ENCODE results near the gene MRPS14.

The MRPS14 gene

GRCh38 chr1:174967845-174968705 lies 55.1 kb downstream of the MRPS14 start:
- Histone ChIP-seq H2BK5ac (ENCODE audit: low read length) (no peak overlapping the region), H2AK5ac (ENCODE audit: low read depth, low read length) (no peak overlapping the region), H3K4ac (ENCODE audit: low read length) (no peak overlapping the region), H3K4me2 (ENCODE audit: insufficient read depth, low read length, poor library complexity, severe bottlenecking) (no peak overlapping the region), H4K91ac (ENCODE audit: low read depth, low read length, poor library complexity) (no peak overlapping the region), H2AFZ (ENCODE audit: low read length) (no peak overlapping the region), H3K4me1 (ENCODE audit: control insufficient read depth in 2 of 2, insufficient read depth in 1 of 2, low read depth in 1 of 2, low read length in 2 of 2) (peaks cover 2 to 4% of the 10 kb centered on the region in 2 donors), H3K27ac (replicated peaks; ENCODE audit: low read length) (no peak overlapping the region), H3K27me3 (ENCODE audit: control insufficient read depth in 3 of 3, insufficient read depth in 3 of 3, low read depth in 1 of 3, low read length in 3 of 3) (no peaks in the 10 kb centered on the region), H3K9me3 (replicated peaks in 1 of 2; ENCODE audit: control insufficient read depth in 2 of 2, insufficient read depth in 1 of 2, low read depth in 1 of 2, low read length in 2 of 2) (no peaks in the 10 kb centered on the region), H4K8ac (ENCODE audit: low read depth, low read length) (no peak overlapping the region), H2BK120ac (ENCODE audit: low read depth, low read length) (no peak overlapping the region), H3K79me1 (ENCODE audit: low read depth, low read length) (no peaks in the 10 kb centered on the region), H3K4me3 (ENCODE audit: low read length in 2 of 2) (no peak overlapping the region), H3K18ac (ENCODE audit: low read length) (no peak overlapping the region), H2BK12ac (ENCODE audit: low read length) (no peak overlapping the region), H3K14ac (ENCODE audit: low read length) (no peak overlapping the region), H3K36me3 (replicated peaks in 1 of 2; ENCODE audit: control insufficient read depth in 2 of 2, insufficient read depth in 2 of 2, low read length in 2 of 2) (no peaks in the 10 kb centered on the region), H3K9ac (ENCODE audit: low read depth, low read length, poor library complexity) (no peak overlapping the region), H3K23ac (ENCODE audit: low read depth, low read length, poor library complexity) (no peak overlapping the region), H2BK15ac (ENCODE audit: low read length) (no peak overlapping the region)
- no CpG with 5 or more reads among the region's 4 CpGs for WGBS, 2 donors (ENCODE audit: extremely low coverage in 2 of 2, insufficient read length in 2 of 2, insufficient replicate concordance in 1 of 2)
- DNase-seq (ENCODE audit: low spot score) = no peak

- no peak overlapping the region for H3K4ac ChIP-seq (ENCODE audit: low read length)
- H3K79me1 ChIP-seq (ENCODE audit: low read depth, low read length) = no peaks in the 10 kb centered on the region
- H3K27me3 ChIP-seq (ENCODE audit: control insufficient read depth in 3 of 3, insufficient read depth in 3 of 3, low read depth in 1 of 3, low read length in 3 of 3) = no peaks in the 10 kb centered on the region
- H3K14ac ChIP-seq (ENCODE audit: low read length) = no peak overlapping the region
- H3K9ac ChIP-seq (ENCODE audit: low read depth, low read length, poor library complexity) = no peak overlapping the region
- no peaks in the 10 kb centered on the region for H3K36me3 ChIP-seq (replicated peaks in 1 of 2; ENCODE audit: control insufficient read depth in 2 of 2, insufficient read depth in 2 of 2, low read length in 2 of 2)
- H2BK15ac ChIP-seq (ENCODE audit: low read length) = no peak overlapping the region
- H4K8ac ChIP-seq (ENCODE audit: low read depth, low read length) = no peak overlapping the region
- no peak overlapping the region for H2BK5ac ChIP-seq (ENCODE audit: low read length)
- H3K18ac ChIP-seq (ENCODE audit: low read length) = no peak overlapping the region
- H2AK5ac ChIP-seq (ENCODE audit: low read depth, low read length) = no peak overlapping the region
- no peak overlapping the region for H2AFZ ChIP-seq (ENCODE audit: low read length)
- WGBS, 2 donors (ENCODE audit: extremely low coverage in 2 of 2, insufficient read length in 2 of 2, insufficient replicate concordance in 1 of 2) = no CpG with 5 or more reads among the region's 1 CpG
- no peak overlapping the region for H3K4me2 ChIP-seq (ENCODE audit: insufficient read depth, low read length, poor library complexity, severe bottlenecking)
- no peak overlapping the region for H3K4me3 ChIP-seq (ENCODE audit: low read length in 2 of 2)
- no peaks in the 10 kb centered on the region for H3K9me3 ChIP-seq (replicated peaks in 1 of 2; ENCODE audit: control insufficient read depth in 2 of 2, insufficient read depth in 1 of 2, low read depth in 1 of 2, low read length in 2 of 2)
- no peak overlapping the region for H3K27ac ChIP-seq (replicated peaks; ENCODE audit: low read length)
- no peak for DNase-seq (ENCODE audit: low spot score)
- no peak overlapping the region for H2BK12ac ChIP-seq (ENCODE audit: low read length)
- no peak overlapping the region for H3K23ac ChIP-seq (ENCODE audit: low read depth, low read length, poor library complexity)
- H3K4me1 ChIP-seq (ENCODE audit: control insufficient read depth in 2 of 2, insufficient read depth in 1 of 2, low read depth in 1 of 2, low read length in 2 of 2) = peaks cover 2 to 4% of the 10 kb centered on the region in 2 donors
- H2BK120ac ChIP-seq (ENCODE audit: low read depth, low read length) = no peak overlapping the region
- H4K91ac ChIP-seq (ENCODE audit: low read depth, low read length, poor library complexity) = no peak overlapping the region
Observed at GRCh38 chr1:174966008-174966572, 57.1 kb downstream of the MRPS14 start.

- WGBS, 2 donors (ENCODE audit: extremely low coverage in 2 of 2, insufficient read length in 2 of 2, insufficient replicate concordance in 1 of 2) = no CpG with 5 or more reads among the region's 3 CpGs
- Histone ChIP-seq H3K4me2 (ENCODE audit: insufficient read depth, low read length, poor library complexity, severe bottlenecking) (no peak overlapping the region), H3K18ac (ENCODE audit: low read length) (no peak overlapping the region), H2BK15ac (ENCODE audit: low read length) (no peak overlapping the region), H2AK5ac (ENCODE audit: low read depth, low read length) (no peak overlapping the region), H3K36me3 (replicated peaks in 1 of 2; ENCODE audit: control insufficient read depth in 2 of 2, insufficient read depth in 2 of 2, low read length in 2 of 2) (no peaks in the 10 kb centered on the region), H3K4me3 (ENCODE audit: low read length in 2 of 2) (no peak overlapping the region), H4K8ac (ENCODE audit: low read depth, low read length) (no peak overlapping the region), H3K4me1 (ENCODE audit: control insufficient read depth in 2 of 2, insufficient read depth in 1 of 2, low read depth in 1 of 2, low read length in 2 of 2) (peaks cover 2 to 4% of the 10 kb centered on the region in 2 donors), H3K14ac (ENCODE audit: low read length) (no peak overlapping the region), H3K9me3 (replicated peaks in 1 of 2; ENCODE audit: control insufficient read depth in 2 of 2, insufficient read depth in 1 of 2, low read depth in 1 of 2, low read length in 2 of 2) (no peaks in the 10 kb centered on the region), H3K23ac (ENCODE audit: low read depth, low read length, poor library complexity) (no peak overlapping the region), H4K91ac (ENCODE audit: low read depth, low read length, poor library complexity) (no peak overlapping the region), H3K27me3 (ENCODE audit: control insufficient read depth in 3 of 3, insufficient read depth in 3 of 3, low read depth in 1 of 3, low read length in 3 of 3) (no peaks in the 10 kb centered on the region), H2BK12ac (ENCODE audit: low read length) (no peak overlapping the region), H2AFZ (ENCODE audit: low read length) (no peak overlapping the region), H3K27ac (replicated peaks; ENCODE audit: low read length) (no peak overlapping the region), H2BK5ac (ENCODE audit: low read length) (no peak overlapping the region), H2BK120ac (ENCODE audit: low read depth, low read length) (no peak overlapping the region), H3K79me1 (ENCODE audit: low read depth, low read length) (no peaks in the 10 kb centered on the region), H3K9ac (ENCODE audit: low read depth, low read length, poor library complexity) (no peak overlapping the region), H3K4ac (ENCODE audit: low read length) (no peak overlapping the region)
- no peak for DNase-seq (ENCODE audit: low spot score)
Observed at GRCh38 chr1:174965362-174966007, 57.7 kb downstream of the MRPS14 start.

- H2BK12ac ChIP-seq (ENCODE audit: low read length) = no peak overlapping the region
- H4K91ac ChIP-seq (ENCODE audit: low read depth, low read length, poor library complexity) = no peak overlapping the region
- H3K79me1 ChIP-seq (ENCODE audit: low read depth, low read length) = no peaks in the 10 kb centered on the region
- no peak overlapping the region for H3K4me2 ChIP-seq (ENCODE audit: insufficient read depth, low read length, poor library complexity, severe bottlenecking)
- no peak overlapping the region for H3K18ac ChIP-seq (ENCODE audit: low read length)
- H2AFZ ChIP-seq (ENCODE audit: low read length) = no peak overlapping the region
- no peak overlapping the region for H3K4ac ChIP-seq (ENCODE audit: low read length)
- DNase-seq (ENCODE audit: low spot score) = no peak
- H2AK5ac ChIP-seq (ENCODE audit: low read depth, low read length) = no peak overlapping the region
- no peak overlapping the region for H2BK5ac ChIP-seq (ENCODE audit: low read length)
- H3K27ac ChIP-seq (replicated peaks; ENCODE audit: low read length) = no peak overlapping the region
- no peak overlapping the region for H2BK15ac ChIP-seq (ENCODE audit: low read length)
- no peak overlapping the region for H2BK120ac ChIP-seq (ENCODE audit: low read depth, low read length)
- no peak overlapping the region for H3K14ac ChIP-seq (ENCODE audit: low read length)
- no peaks in the 10 kb centered on the region for H3K36me3 ChIP-seq (replicated peaks in 1 of 2; ENCODE audit: control insufficient read depth in 2 of 2, insufficient read depth in 2 of 2, low read length in 2 of 2)
- WGBS, 2 donors (ENCODE audit: extremely low coverage in 2 of 2, insufficient read length in 2 of 2, insufficient replicate concordance in 1 of 2) = no CpG with 5 or more reads among the region's 1 CpG
- H3K23ac ChIP-seq (ENCODE audit: low read depth, low read length, poor library complexity) = no peak overlapping the region
- H3K4me1 ChIP-seq (ENCODE audit: control insufficient read depth in 2 of 2, insufficient read depth in 1 of 2, low read depth in 1 of 2, low read length in 2 of 2) = peaks cover 2 to 4% of the 10 kb centered on the region in 2 donors
- no peak overlapping the region for H3K4me3 ChIP-seq (ENCODE audit: low read length in 2 of 2)
- H3K9me3 ChIP-seq (replicated peaks in 1 of 2; ENCODE audit: control insufficient read depth in 2 of 2, insufficient read depth in 1 of 2, low read depth in 1 of 2, low read length in 2 of 2) = no peaks in the 10 kb centered on the region
- no peaks in the 10 kb centered on the region for H3K27me3 ChIP-seq (ENCODE audit: control insufficient read depth in 3 of 3, insufficient read depth in 3 of 3, low read depth in 1 of 3, low read length in 3 of 3)
- no peak overlapping the region for H4K8ac ChIP-seq (ENCODE audit: low read depth, low read length)
- H3K9ac ChIP-seq (ENCODE audit: low read depth, low read length, poor library complexity) = no peak overlapping the region
Observed at GRCh38 chr1:174964972-174965361, 58.3 kb downstream of the MRPS14 start.
